Lower leg skin (tissue), 4 donors: ENCODE measurements around the gene SLC5A10. TPM values are rescaled to one million over a fixed set of nuclear protein-coding genes. Genes with fewer than 3 reads are reported as not detected.
A peak's percentile ranks its signal among the peaks of the same experiment; 100 is the strongest.

Experiments used
- DNase-seq, 2 donors: peaks; one replicate each; pipeline ENCODE4 v3.0.0-alpha.2; 2019; ENCODE audit warnings: low spot score in 2 of 2
- H3K4me3 ChIP-seq: fragments of 200-600 bp; sonication (generic); 2 replicates; pipeline ENCODE4 v1.5.1; 2017; ENCODE audit warnings: mild to moderate bottlenecking, low read depth; ENCODE audit not compliant: poor library complexity, severe bottlenecking
- CTCF ChIP-seq, 3 donors: fragments of 450-650 bp; IDR thresholded peaks; one replicate each; pipeline ENCODE4 v1.5.1; 2016; ENCODE audit warnings: antibody characterized with exemption in 3 of 3, mild to moderate bottlenecking in 3 of 3, moderate library complexity in 2 of 3
- POLR2A ChIP-seq, 2 donors: fragments of 450-650 bp; IDR thresholded peaks; one replicate each; pipeline ENCODE4 v1.6.1; 2016 to 2017; ENCODE audit warnings: antibody characterized with exemption in 2 of 2, mild to moderate bottlenecking in 1 of 2, moderate library complexity in 1 of 2
- WGBS, 2 donors: methylation state at CpG; one replicate each; pipeline ENCODE4 v1.1.5; 2018; 5-methylcytosine and 5-hydroxymethylcytosine counted together
- intact Hi-C: fragments of 100-400 bp; cut with DNase I; formaldehyde crosslinking; loops from one replicate; pipeline ENCODE4 v1.15.0; 2023; ENCODE audit warnings: low total_unique reads
- total RNA-seq, 4 donors: library from RNA; depleted of rRNA; stranded (reverse); fragments of >200 nt; gene quantifications; one replicate each; pipeline ENCODE4 v1.1.0, GENCODE V29; 2016

The SLC5A10 gene
- total RNA-seq, 4 donors from 2014 or later: 0.32 to 1.4 (median 1.1) TPM

GRCh38 chr17:18986541-18987229 lies 34.7 kb downstream of the SLC5A10 start:
- H3K4me3 ChIP-seq: no peak overlapping the region
- 72 to 76% methylated on average over 20 to 21 of the region's 21 CpGs for WGBS, 2 donors
- DNase-seq: no peak
- TF ChIP-seq CTCF (IDR thresholded peaks at IDR 0.05) (no peak), POLR2A (IDR thresholded peaks at IDR 0.05) (no peak)
- intact Hi-C loops: no loop called here

- WGBS, 2 donors: 65 to 69% methylated on average over 9 of the region's 9 CpGs
- TF ChIP-seq POLR2A (IDR thresholded peaks at IDR 0.05) (no peak), CTCF (IDR thresholded peaks at IDR 0.05) (no peak)
- intact Hi-C loops: no loop called here
- H3K4me3 ChIP-seq: no peak overlapping the region
- DNase-seq: no peak
Measured at GRCh38 chr17:18987230-18987610, 35.3 kb downstream of the SLC5A10 start.

- 66 to 68% methylated on average over 13 to 14 of the region's 14 CpGs for WGBS, 2 donors
- intact Hi-C loops: no loop called here
- no peak for TF ChIP-seq CTCF (IDR thresholded peaks at IDR 0.05)
- TF ChIP-seq POLR2A (IDR thresholded peaks at IDR 0.05): no peak
- DNase-seq: no peak
- no peak overlapping the region for H3K4me3 ChIP-seq
Measured at GRCh38 chr17:18987862-18988545, 36.0 kb downstream of the SLC5A10 start.

GRCh38 chr17:18988546-18989173 lies 36.7 kb downstream of the SLC5A10 start:
- TF ChIP-seq POLR2A (IDR thresholded peaks at IDR 0.05) (no peak), CTCF (IDR thresholded peaks at IDR 0.05) (peak in 1 of 3 donors; percentile 55)
- H3K4me3 ChIP-seq: no peak overlapping the region
- 68 to 80% methylated on average over 7 to 8 of the region's 9 CpGs for WGBS, 2 donors
- DNase-seq: no peak
- intact Hi-C loops: no loop called here

GRCh38 chr17:18990331-18990730 lies 38.4 kb downstream of the SLC5A10 start:
- H3K4me3 ChIP-seq: no peak overlapping the region
- peak in 1 of 2 donors; percentile 54 for DNase-seq
- WGBS, 2 donors: 57 to 63% methylated on average over 5 to 6 of the region's 6 CpGs
- TF ChIP-seq CTCF (IDR thresholded peaks at IDR 0.05) (no peak), POLR2A (IDR thresholded peaks at IDR 0.05) (no peak)
- intact Hi-C loops: no loop called here
